GM12872 (cell line): ENCODE data around the gene CRHR2.

Source experiments
- TF ChIP-seq, protein P1 (sequence below): IDR thresholded peaks from 3 replicates; pipeline ENCODE4 v1.5.1; 2011; ENCODE audit warnings: low read depth, mild to moderate bottlenecking, low read length, moderate library complexity; ENCODE audit not compliant: insufficient read depth

Gene CRHR2

DNA sequence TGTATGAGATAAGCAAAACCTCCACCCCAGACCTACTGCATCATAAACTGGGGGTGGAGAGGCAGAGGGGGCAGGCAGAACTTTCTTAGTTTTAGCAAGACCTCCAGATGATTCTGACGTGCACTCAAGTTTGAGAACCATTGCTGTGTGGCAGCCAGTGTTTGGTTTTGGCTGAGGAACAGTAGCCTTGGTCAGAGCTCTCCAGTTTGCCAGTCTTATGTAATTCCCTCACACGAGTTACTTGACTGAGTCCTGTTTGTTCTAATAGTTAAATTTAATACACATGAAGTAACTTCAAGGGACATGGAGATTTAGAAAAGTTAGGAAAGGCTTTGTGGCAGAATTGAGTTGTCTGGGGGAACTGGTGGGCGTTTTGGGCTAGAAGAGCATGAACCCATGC is 49.0 kb downstream of the CRHR2 start:
- TF ChIP-seq, protein P1, sequence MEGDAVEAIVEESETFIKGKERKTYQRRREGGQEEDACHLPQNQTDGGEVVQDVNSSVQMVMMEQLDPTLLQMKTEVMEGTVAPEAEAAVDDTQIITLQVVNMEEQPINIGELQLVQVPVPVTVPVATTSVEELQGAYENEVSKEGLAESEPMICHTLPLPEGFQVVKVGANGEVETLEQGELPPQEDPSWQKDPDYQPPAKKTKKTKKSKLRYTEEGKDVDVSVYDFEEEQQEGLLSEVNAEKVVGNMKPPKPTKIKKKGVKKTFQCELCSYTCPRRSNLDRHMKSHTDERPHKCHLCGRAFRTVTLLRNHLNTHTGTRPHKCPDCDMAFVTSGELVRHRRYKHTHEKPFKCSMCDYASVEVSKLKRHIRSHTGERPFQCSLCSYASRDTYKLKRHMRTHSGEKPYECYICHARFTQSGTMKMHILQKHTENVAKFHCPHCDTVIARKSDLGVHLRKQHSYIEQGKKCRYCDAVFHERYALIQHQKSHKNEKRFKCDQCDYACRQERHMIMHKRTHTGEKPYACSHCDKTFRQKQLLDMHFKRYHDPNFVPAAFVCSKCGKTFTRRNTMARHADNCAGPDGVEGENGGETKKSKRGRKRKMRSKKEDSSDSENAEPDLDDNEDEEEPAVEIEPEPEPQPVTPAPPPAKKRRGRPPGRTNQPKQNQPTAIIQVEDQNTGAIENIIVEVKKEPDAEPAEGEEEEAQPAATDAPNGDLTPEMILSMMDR, result no peak

DNA sequence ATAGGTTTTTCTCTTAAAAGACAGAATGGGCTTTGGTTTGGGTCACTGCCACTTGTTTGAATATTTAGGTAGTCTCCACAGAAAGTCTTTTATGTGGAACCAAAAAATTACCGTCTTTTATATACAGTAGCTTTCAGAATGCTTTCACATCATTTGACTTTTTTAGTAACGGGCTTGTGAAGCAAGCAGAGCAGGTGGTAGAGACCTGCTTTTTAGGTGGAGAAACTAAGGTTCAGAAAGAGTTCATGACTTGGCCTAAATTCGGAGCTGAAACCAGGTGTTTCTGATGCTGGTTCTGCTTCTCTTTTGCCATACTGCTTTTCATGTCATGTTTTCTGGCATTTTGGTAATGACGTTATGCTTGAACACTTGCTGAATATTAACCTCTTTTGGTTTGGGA is 51.3 kb downstream of the CRHR2 start:
- TF ChIP-seq, protein P1, result no peak

DNA sequence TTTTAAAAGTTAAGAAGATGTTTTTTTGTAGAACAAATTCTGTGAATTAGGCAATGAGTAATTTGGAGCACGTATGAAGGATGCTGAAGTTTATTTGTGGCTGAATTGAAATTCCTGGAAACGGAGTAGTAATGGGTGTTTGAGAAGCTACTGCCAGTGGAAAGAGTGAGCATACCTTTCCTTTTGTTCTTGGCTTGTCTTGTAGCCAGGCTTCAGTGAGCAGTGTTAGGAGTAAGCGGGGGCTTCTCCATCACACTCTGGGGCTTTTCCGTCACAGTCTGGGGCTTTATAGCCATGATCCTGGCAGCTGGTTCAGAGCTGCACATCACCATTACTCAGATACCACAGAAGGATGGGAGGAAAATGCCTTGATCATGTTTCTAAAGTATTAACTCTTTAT is 55.2 kb downstream of the CRHR2 start:
- TF ChIP-seq, protein P1, result no peak

DNA sequence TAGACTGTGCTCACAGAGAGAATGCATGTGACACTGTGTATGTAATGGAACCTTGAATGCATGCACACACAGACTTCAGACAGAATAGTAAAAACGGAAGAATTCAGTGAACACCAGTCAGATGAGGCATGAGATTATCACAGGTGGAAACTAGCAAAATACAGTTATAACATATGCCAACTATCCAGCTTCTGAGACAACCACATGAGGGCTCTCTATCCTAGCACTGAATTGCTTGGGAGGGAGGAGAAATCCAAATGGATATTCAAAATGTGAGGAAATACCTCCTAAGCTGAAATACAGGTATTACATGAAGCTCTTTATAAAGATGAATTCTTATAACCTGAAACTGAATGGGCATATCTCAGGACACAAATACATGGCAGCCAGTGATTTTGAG is 57.0 kb downstream of the CRHR2 start:
- TF ChIP-seq, protein P1, result no peak

DNA sequence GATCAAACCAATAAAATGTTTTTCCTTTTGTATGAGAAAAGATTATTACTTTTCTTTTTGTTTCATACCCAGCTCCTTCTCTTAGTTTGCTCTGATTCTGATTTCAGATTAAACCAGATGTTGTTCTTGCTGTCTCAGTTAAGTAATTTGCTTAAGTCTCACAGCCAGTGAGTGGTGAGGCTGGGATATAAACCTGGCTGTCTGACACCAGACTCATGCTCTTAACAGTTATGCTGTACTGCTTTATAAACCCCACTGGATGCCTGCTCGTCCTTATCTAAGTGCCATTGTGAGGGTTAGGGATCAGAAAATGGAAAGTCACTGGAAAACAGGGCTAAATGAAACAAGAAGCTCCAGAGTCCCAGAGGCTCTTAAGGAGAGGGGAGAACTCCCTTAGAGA is 63.3 kb downstream of the CRHR2 start:
- TF ChIP-seq, protein P1, result no peak

- TF ChIP-seq, protein P1, result no peak
Observed at GRCh38 chr7:30618080-30618676, 64.1 kb downstream of the CRHR2 start.

GRCh38 chr7:30617359-30617758 is 64.9 kb downstream of the CRHR2 start:
- TF ChIP-seq, protein P1, result no peak
